GM23338 (cell line): ENCODE data around the gene PRKD1. TPM values are rescaled to one million over a fixed set of nuclear protein-coding genes. Genes with fewer than 3 reads are reported as not detected.

ENCODE experiments used
- ATAC-seq: fragments of 200-7000 bp; cut with Tn5 transposase; 3 replicates; pipeline ENCODE4 v1.9.1; 2020
- DNase-seq: peaks from one replicate; pipeline ENCODE4 v3.0.0-alpha.2; 2015; ENCODE audit warnings: low spot score
- H2AFZ ChIP-seq: fragments of 200-600 bp; sonication (generic); 2 replicates; pipeline ENCODE4 v1.8.0; 2016; ENCODE audit warnings: antibody characterized with exemption, mild to moderate bottlenecking, moderate library complexity
- H3F3A ChIP-seq: fragments of 200-600 bp; sonication (generic); replicated peaks from 2 replicates; pipeline ENCODE4 v1.8.0; 2017; ENCODE audit warnings: antibody characterized with exemption, mixed run types, low read depth
- H3K27ac ChIP-seq: fragments of 200-600 bp; sonication (generic); 2 replicates; pipeline ENCODE4 v1.6.1; 2016; ENCODE audit warnings: low read depth
- H3K27me3 ChIP-seq: fragments of 200-600 bp; sonication (generic); 2 replicates; pipeline ENCODE4 v1.8.0; 2016; ENCODE audit warnings: mild to moderate bottlenecking, mixed run types, moderate library complexity; ENCODE audit not compliant: insufficient read depth
- H3K36me3 ChIP-seq: fragments of 200-600 bp; sonication (generic); 2 replicates; pipeline ENCODE4 v1.8.0; 2016; ENCODE audit warnings: mild to moderate bottlenecking; ENCODE audit not compliant: insufficient read depth
- H3K4me1 ChIP-seq: fragments of 200-600 bp; sonication (generic); 2 replicates; pipeline ENCODE4 v1.8.0; 2016; ENCODE audit warnings: mild to moderate bottlenecking, moderate library complexity; ENCODE audit not compliant: insufficient read depth
- H3K4me2 ChIP-seq: fragments of 200-600 bp; sonication (generic); 2 replicates; pipeline ENCODE4 v1.7.1; 2017; ENCODE audit warnings: mixed run types
- H3K4me3 ChIP-seq: fragments of 200-600 bp; sonication (generic); 2 replicates; pipeline ENCODE4 v1.6.1; 2016; ENCODE audit warnings: mixed run types
- H3K79me2 ChIP-seq: fragments of 200-600 bp; sonication (generic); replicated peaks from 2 replicates; pipeline ENCODE4 v1.8.0; 2017; ENCODE audit warnings: mild to moderate bottlenecking; ENCODE audit not compliant: insufficient read depth
- H3K9me2 ChIP-seq: fragments of 200-600 bp; sonication (generic); 2 replicates; pipeline ENCODE4 v1.8.0; 2017; ENCODE audit not compliant: insufficient read depth
- H4K20me1 ChIP-seq: fragments of 200-600 bp; sonication (generic); replicated peaks from 2 replicates; pipeline ENCODE4 v1.8.0; 2017; ENCODE audit warnings: mild to moderate bottlenecking; ENCODE audit not compliant: insufficient read depth
- H3K27ac Mint-ChIP-seq: 2 replicates; pipeline ENCODE4 v1.8.0; 2020; ENCODE audit warnings: inconsistent platforms, mild to moderate bottlenecking, moderate library complexity, mixed read lengths
- H3K27me3 Mint-ChIP-seq: 3 replicates; pipeline ENCODE4 v1.8.0; 2022; ENCODE audit warnings: low read depth, mild to moderate bottlenecking, moderate library complexity, mixed read lengths, inconsistent platforms; ENCODE audit not compliant: insufficient read depth, poor library complexity
- H3K36me3 Mint-ChIP-seq: 3 replicates; pipeline ENCODE4 v1.8.0; 2021; ENCODE audit warnings: low read depth, mild to moderate bottlenecking, inconsistent platforms, moderate library complexity, mixed read lengths
- H3K4me1 Mint-ChIP-seq: 3 replicates; pipeline ENCODE4 v1.8.0; 2020; ENCODE audit warnings: mild to moderate bottlenecking, inconsistent platforms, mixed read lengths
- H3K4me3 Mint-ChIP-seq: 3 replicates; pipeline ENCODE4 v1.8.0; 2021; ENCODE audit warnings: moderate library complexity, mild to moderate bottlenecking, inconsistent platforms, mixed read lengths
- H3K9me3 Mint-ChIP-seq: 3 replicates; pipeline ENCODE4 v1.8.0; 2020; ENCODE audit warnings: moderate library complexity, mild to moderate bottlenecking, inconsistent platforms, mixed read lengths
- CREB1 ChIP-seq: fragments of 250-450 bp; sonication (Bioruptor Pico); IDR thresholded peaks from 2 replicates; pipeline ENCODE4 v1.5.0; 2020; ENCODE audit warnings: low read depth, mild to moderate bottlenecking, moderate library complexity
- EZH2 ChIP-seq: fragments of 200-600 bp; sonication (generic); IDR thresholded peaks from one replicate; pipeline ENCODE4 v1.8.0; 2017; ENCODE audit warnings: antibody characterized with exemption, mild to moderate bottlenecking, low read depth; ENCODE audit not compliant: unreplicated experiment
- EZH2phosphoT487 ChIP-seq: fragments of 200-600 bp; sonication (generic); IDR thresholded peaks from one replicate; pipeline ENCODE4 v1.8.1; 2018; ENCODE audit warnings: antibody characterized with exemption; ENCODE audit not compliant: unreplicated experiment
- JUNB ChIP-seq: IDR thresholded peaks from one replicate; pipeline ENCODE4 v1.6.1; 2016; ENCODE audit warnings: antibody characterized with exemption; ENCODE audit not compliant: unreplicated experiment
- NANOG ChIP-seq: IDR thresholded peaks from 2 replicates; pipeline ENCODE4 v1.6.1; 2016; ENCODE audit warnings: antibody characterized with exemption, borderline replicate concordance
- POLR2AphosphoS5 ChIP-seq: IDR thresholded peaks from 2 replicates; pipeline ENCODE4 v1.6.1; 2016; ENCODE audit warnings: antibody characterized with exemption, low read depth
- STAT1 ChIP-seq: IDR thresholded peaks from one replicate; pipeline ENCODE4 v1.6.1; 2016; ENCODE audit warnings: antibody characterized with exemption; ENCODE audit not compliant: unreplicated experiment
- ZNF114 ChIP-seq: fragments of 250-450 bp; sonication (Bioruptor Pico); IDR thresholded peaks from 2 replicates; pipeline ENCODE4 v1.5.0; 2020; ENCODE audit warnings: mild to moderate bottlenecking, moderate library complexity
- ZNF331 ChIP-seq: fragments of 250-450 bp; sonication (Bioruptor Pico); IDR thresholded peaks from 2 replicates; pipeline ENCODE4 v1.5.0; 2020; ENCODE audit warnings: low read depth, mild to moderate bottlenecking, moderate library complexity
- polyA plus RNA-seq: library from polyadenylated mRNA; unstranded; fragments of >200 nt; fragmentation: Nextera tagmentation; extraction: Ambion mirVana; gene quantifications from 2 replicates; pipeline ENCODE4 v1.2.1, GENCODE V29; 2016
- total RNA-seq: library from RNA; depleted of rRNA; stranded (reverse); fragments of >200 nt; shearing (Covaris generic); gene quantifications from 2 replicates; pipeline ENCODE4 v1.2.3, GENCODE V29; 2014
- TF ChIP-seq, protein P1 (sequence below): fragments of 250-450 bp; sonication (Bioruptor Pico); IDR thresholded peaks from 2 replicates; pipeline ENCODE4 v1.5.0; 2020; ENCODE audit warnings: mild to moderate bottlenecking, moderate library complexity
- TF ChIP-seq, protein P2 (sequence below): IDR thresholded peaks from 2 replicates; pipeline ENCODE4 v1.6.1; 2016; ENCODE audit warnings: antibody characterized with exemption
- TF ChIP-seq, protein P3 (sequence below): IDR thresholded peaks from one replicate; pipeline ENCODE4 v1.6.1; 2018; ENCODE audit warnings: antibody characterized with exemption; ENCODE audit not compliant: unreplicated experiment
- TF ChIP-seq, protein P4 (sequence below), 2 experiments: fragments of 200-600 bp in 1 of 2; sonication (generic) in 1 of 2; conservative IDR thresholded peaks; 2 replicates each; pipeline versions ENCODE4 v1.5.1 to v1.6.1; 2016 to 2017; ENCODE audit warnings: antibody characterized with exemption in 2 of 2, low read depth in 2 of 2, mild to moderate bottlenecking in 2 of 2, moderate library complexity in 1 of 2

Gene PRKD1
- total and polyA plus RNA-seq, 2 experiments from 2014 or later, result 3.1 to 9.7 TPM

DNA sequence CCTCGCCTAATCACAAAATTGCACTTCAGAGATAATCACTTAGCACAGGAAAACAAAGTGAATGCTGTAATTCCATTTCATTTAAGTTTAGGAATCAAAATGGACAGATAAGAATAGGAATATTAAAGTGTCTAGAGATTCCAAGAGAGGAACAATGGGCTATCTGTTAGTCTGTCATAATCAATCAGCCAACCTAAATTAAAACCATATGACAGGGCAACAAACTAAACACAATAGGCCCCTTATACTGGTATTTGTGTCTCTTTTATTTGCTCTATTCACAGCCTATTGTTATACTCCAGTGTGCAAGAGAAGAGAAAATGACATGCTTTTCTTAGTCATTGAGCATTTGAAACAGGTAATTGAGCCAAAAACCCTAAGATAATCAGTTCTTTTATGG is 259.4 kb downstream of the PRKD1 start:
- Mint-ChIP-seq H3K4me1 (peaks cover 29% of the 10 kb centered on the region), H3K4me3 (no peak overlapping the region), H3K27ac (peak overlapping the region; percentile 50; the same call in 1 of the 2 replicates), H3K36me3 (peaks cover 7% of the 10 kb centered on the region; the same call in 2 of the 3 replicates), H3K9me3 (no peaks in the 10 kb centered on the region; the same call in 2 of the 3 replicates), H3K27me3 (peaks cover 3% of the 10 kb centered on the region)
- Histone ChIP-seq H3K36me3 (no peaks in the 10 kb centered on the region), H2AFZ (no peak overlapping the region), H3K4me2 (no peak overlapping the region), H3K79me2 (no peaks in the 10 kb centered on the region), H4K20me1 (no peaks in the 10 kb centered on the region), H3K4me1 (peaks cover 16% of the 10 kb centered on the region), H3K27ac (no peak overlapping the region), H3K4me3 (no peak overlapping the region), H3K9me2 (no peaks in the 10 kb centered on the region), H3K27me3 (no peaks in the 10 kb centered on the region), H3F3A (no peaks in the 10 kb centered on the region)
- TF ChIP-seq, protein P1, sequence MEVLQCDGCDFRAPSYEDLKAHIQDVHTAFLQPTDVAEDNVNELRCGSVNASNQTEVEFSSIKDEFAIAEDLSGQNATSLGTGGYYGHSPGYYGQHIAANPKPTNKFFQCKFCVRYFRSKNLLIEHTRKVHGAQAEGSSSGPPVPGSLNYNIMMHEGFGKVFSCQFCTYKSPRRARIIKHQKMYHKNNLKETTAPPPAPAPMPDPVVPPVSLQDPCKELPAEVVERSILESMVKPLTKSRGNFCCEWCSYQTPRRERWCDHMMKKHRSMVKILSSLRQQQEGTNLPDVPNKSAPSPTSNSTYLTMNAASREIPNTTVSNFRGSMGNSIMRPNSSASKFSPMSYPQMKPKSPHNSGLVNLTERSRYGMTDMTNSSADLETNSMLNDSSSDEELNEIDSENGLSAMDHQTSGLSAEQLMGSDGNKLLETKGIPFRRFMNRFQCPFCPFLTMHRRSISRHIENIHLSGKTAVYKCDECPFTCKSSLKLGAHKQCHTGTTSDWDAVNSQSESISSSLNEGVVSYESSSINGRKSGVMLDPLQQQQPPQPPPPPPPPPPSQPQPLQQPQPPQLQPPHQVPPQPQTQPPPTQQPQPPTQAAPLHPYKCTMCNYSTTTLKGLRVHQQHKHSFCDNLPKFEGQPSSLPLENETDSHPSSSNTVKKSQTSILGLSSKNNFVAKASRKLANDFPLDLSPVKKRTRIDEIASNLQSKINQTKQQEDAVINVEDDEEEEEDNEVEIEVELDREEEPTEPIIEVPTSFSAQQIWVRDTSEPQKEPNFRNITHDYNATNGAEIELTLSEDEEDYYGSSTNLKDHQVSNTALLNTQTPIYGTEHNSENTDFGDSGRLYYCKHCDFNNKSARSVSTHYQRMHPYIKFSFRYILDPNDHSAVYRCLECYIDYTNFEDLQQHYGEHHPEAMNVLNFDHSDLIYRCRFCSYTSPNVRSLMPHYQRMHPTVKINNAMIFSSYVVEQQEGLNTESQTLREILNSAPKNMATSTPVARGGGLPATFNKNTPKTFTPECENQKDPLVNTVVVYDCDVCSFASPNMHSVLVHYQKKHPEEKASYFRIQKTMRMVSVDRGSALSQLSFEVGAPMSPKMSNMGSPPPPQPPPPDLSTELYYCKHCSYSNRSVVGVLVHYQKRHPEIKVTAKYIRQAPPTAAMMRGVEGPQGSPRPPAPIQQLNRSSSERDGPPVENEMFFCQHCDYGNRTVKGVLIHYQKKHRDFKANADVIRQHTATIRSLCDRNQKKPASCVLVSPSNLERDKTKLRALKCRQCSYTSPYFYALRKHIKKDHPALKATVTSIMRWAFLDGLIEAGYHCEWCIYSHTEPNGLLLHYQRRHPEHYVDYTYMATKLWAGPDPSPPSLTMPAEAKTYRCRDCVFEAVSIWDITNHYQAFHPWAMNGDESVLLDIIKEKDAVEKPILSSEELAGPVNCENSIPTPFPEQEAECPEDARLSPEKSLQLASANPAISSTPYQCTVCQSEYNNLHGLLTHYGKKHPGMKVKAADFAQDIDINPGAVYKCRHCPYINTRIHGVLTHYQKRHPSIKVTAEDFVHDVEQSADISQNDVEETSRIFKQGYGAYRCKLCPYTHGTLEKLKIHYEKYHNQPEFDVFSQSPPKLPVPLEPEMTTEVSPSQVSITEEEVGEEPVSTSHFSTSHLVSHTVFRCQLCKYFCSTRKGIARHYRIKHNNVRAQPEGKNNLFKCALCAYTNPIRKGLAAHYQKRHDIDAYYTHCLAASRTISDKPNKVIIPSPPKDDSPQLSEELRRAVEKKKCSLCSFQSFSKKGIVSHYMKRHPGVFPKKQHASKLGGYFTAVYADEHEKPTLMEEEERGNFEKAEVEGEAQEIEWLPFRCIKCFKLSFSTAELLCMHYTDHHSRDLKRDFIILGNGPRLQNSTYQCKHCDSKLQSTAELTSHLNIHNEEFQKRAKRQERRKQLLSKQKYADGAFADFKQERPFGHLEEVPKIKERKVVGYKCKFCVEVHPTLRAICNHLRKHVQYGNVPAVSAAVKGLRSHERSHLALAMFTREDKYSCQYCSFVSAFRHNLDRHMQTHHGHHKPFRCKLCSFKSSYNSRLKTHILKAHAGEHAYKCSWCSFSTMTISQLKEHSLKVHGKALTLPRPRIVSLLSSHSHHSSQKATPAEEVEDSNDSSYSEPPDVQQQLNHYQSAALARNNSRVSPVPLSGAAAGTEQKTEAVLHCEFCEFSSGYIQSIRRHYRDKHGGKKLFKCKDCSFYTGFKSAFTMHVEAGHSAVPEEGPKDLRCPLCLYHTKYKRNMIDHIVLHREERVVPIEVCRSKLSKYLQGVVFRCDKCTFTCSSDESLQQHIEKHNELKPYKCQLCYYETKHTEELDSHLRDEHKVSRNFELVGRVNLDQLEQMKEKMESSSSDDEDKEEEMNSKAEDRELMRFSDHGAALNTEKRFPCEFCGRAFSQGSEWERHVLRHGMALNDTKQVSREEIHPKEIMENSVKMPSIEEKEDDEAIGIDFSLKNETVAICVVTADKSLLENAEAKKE, result no peak
- TF ChIP-seq, protein P2, sequence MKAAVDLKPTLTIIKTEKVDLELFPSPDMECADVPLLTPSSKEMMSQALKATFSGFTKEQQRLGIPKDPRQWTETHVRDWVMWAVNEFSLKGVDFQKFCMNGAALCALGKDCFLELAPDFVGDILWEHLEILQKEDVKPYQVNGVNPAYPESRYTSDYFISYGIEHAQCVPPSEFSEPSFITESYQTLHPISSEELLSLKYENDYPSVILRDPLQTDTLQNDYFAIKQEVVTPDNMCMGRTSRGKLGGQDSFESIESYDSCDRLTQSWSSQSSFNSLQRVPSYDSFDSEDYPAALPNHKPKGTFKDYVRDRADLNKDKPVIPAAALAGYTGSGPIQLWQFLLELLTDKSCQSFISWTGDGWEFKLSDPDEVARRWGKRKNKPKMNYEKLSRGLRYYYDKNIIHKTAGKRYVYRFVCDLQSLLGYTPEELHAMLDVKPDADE, result no peak
- TF ChIP-seq STAT1, result no peak
- TF ChIP-seq POLR2AphosphoS5, result no peak
- no peak for TF ChIP-seq NANOG
- TF ChIP-seq, protein P3, sequence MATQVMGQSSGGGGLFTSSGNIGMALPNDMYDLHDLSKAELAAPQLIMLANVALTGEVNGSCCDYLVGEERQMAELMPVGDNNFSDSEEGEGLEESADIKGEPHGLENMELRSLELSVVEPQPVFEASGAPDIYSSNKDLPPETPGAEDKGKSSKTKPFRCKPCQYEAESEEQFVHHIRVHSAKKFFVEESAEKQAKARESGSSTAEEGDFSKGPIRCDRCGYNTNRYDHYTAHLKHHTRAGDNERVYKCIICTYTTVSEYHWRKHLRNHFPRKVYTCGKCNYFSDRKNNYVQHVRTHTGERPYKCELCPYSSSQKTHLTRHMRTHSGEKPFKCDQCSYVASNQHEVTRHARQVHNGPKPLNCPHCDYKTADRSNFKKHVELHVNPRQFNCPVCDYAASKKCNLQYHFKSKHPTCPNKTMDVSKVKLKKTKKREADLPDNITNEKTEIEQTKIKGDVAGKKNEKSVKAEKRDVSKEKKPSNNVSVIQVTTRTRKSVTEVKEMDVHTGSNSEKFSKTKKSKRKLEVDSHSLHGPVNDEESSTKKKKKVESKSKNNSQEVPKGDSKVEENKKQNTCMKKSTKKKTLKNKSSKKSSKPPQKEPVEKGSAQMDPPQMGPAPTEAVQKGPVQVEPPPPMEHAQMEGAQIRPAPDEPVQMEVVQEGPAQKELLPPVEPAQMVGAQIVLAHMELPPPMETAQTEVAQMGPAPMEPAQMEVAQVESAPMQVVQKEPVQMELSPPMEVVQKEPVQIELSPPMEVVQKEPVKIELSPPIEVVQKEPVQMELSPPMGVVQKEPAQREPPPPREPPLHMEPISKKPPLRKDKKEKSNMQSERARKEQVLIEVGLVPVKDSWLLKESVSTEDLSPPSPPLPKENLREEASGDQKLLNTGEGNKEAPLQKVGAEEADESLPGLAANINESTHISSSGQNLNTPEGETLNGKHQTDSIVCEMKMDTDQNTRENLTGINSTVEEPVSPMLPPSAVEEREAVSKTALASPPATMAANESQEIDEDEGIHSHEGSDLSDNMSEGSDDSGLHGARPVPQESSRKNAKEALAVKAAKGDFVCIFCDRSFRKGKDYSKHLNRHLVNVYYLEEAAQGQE, result no peak
- no peak for TF ChIP-seq ZNF114 (CRISPR knock-in tag)
- TF ChIP-seq JUNB, result no peak
- TF ChIP-seq ZNF331 (CRISPR knock-in tag), result no peak
- no peak for TF ChIP-seq CREB1 (CRISPR knock-in tag)
- TF ChIP-seq EZH2phosphoT487, result no peak
- no peak for TF ChIP-seq EZH2
- TF ChIP-seq, protein P4, sequence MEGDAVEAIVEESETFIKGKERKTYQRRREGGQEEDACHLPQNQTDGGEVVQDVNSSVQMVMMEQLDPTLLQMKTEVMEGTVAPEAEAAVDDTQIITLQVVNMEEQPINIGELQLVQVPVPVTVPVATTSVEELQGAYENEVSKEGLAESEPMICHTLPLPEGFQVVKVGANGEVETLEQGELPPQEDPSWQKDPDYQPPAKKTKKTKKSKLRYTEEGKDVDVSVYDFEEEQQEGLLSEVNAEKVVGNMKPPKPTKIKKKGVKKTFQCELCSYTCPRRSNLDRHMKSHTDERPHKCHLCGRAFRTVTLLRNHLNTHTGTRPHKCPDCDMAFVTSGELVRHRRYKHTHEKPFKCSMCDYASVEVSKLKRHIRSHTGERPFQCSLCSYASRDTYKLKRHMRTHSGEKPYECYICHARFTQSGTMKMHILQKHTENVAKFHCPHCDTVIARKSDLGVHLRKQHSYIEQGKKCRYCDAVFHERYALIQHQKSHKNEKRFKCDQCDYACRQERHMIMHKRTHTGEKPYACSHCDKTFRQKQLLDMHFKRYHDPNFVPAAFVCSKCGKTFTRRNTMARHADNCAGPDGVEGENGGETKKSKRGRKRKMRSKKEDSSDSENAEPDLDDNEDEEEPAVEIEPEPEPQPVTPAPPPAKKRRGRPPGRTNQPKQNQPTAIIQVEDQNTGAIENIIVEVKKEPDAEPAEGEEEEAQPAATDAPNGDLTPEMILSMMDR (conservative IDR thresholded peaks at IDR 0.05; ENCODE audit: low read depth in 2 of 2), result no peak
- ATAC-seq (no peak), DNase-seq (no peak)
